Parathyroid adenoma (tissue), 2 donors: ENCODE results near the gene STOX2.

ENCODE experiments used
- H2AFZ ChIP-seq: fragments of 300-600 bp; sonication (generic); one replicate; pipeline ENCODE4 v1.7.0; 2017; ENCODE audit warnings: antibody characterized with exemption, mild to moderate bottlenecking
- H3K27ac ChIP-seq: fragments of 300-600 bp; sonication (generic); one replicate; pipeline ENCODE4 v1.7.0; 2017
- H3K27me3 ChIP-seq: fragments of 300-600 bp; sonication (generic); one replicate; pipeline ENCODE4 v1.7.0; 2017; ENCODE audit warnings: low read length; ENCODE audit not compliant: control insufficient read depth, insufficient read depth
- H3K36me3 ChIP-seq: fragments of 300-600 bp; sonication (generic); one replicate; pipeline ENCODE4 v1.7.0; 2017; ENCODE audit warnings: low read length; ENCODE audit not compliant: control insufficient read depth, insufficient read depth
- H3K4me1 ChIP-seq: fragments of 300-600 bp; sonication (generic); one replicate; pipeline ENCODE4 v1.7.0; 2017; ENCODE audit warnings: control low read depth
- H3K4me2 ChIP-seq: fragments of 300-600 bp; sonication (generic); one replicate; pipeline ENCODE4 v1.7.0; 2017; ENCODE audit warnings: low read length
- H3K4me3 ChIP-seq: fragments of 300-600 bp; sonication (generic); one replicate; pipeline ENCODE4 v1.7.0; 2017; ENCODE audit warnings: low read depth, low read length
- H3K79me2 ChIP-seq: fragments of 300-600 bp; sonication (generic); one replicate; pipeline ENCODE4 v1.7.0; 2017; ENCODE audit warnings: control low read depth
- H3K9ac ChIP-seq: fragments of 300-600 bp; sonication (generic); one replicate; pipeline ENCODE4 v1.7.0; 2017; ENCODE audit warnings: mild to moderate bottlenecking
- H3K9me3 ChIP-seq: fragments of 300-600 bp; sonication (generic); one replicate; pipeline ENCODE4 v1.7.0; 2017; ENCODE audit warnings: low read length; ENCODE audit not compliant: control insufficient read depth
- TF ChIP-seq, protein P1 (sequence below): fragments of 300-600 bp; sonication (generic); IDR thresholded peaks from one replicate; pipeline ENCODE4 v1.7.0; 2017; ENCODE audit warnings: antibody characterized with exemption, mild to moderate bottlenecking
- donor health status: primary hyperparathyroidism.

The STOX2 gene

DNA sequence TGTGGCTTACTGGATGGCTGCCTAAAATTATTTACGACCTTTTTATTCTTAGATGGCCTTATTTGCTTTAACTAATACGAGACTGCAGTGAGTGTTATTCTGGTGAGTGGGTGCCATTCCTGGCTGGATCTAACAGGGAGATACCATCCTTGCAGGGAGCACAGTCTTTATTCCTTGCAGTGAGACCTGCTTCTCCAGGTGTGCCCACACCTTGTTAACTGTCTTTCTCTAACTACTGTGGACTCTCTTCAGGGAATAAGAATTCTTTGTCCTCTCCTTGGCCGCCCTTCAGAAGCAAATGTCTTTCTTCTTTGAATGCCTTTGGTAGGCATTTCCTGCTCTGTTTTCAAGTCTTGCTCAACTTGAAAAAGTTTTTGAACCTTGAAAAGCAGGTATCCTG, 34.1 kb upstream of the STOX2 start:
- Histone ChIP-seq H3K27ac (no peak overlapping the region), H3K9ac (no peak overlapping the region), H3K9me3 (no peaks in the 10 kb centered on the region), H3K4me1 (no peaks in the 10 kb centered on the region), H2AFZ (no peak overlapping the region), H3K79me2 (no peaks in the 10 kb centered on the region), H3K27me3 (no peaks in the 10 kb centered on the region), H3K4me2 (no peak overlapping the region), H3K36me3 (no peaks in the 10 kb centered on the region), H3K4me3 (no peak overlapping the region)
- TF ChIP-seq, protein P1, sequence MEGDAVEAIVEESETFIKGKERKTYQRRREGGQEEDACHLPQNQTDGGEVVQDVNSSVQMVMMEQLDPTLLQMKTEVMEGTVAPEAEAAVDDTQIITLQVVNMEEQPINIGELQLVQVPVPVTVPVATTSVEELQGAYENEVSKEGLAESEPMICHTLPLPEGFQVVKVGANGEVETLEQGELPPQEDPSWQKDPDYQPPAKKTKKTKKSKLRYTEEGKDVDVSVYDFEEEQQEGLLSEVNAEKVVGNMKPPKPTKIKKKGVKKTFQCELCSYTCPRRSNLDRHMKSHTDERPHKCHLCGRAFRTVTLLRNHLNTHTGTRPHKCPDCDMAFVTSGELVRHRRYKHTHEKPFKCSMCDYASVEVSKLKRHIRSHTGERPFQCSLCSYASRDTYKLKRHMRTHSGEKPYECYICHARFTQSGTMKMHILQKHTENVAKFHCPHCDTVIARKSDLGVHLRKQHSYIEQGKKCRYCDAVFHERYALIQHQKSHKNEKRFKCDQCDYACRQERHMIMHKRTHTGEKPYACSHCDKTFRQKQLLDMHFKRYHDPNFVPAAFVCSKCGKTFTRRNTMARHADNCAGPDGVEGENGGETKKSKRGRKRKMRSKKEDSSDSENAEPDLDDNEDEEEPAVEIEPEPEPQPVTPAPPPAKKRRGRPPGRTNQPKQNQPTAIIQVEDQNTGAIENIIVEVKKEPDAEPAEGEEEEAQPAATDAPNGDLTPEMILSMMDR = no peak

DNA sequence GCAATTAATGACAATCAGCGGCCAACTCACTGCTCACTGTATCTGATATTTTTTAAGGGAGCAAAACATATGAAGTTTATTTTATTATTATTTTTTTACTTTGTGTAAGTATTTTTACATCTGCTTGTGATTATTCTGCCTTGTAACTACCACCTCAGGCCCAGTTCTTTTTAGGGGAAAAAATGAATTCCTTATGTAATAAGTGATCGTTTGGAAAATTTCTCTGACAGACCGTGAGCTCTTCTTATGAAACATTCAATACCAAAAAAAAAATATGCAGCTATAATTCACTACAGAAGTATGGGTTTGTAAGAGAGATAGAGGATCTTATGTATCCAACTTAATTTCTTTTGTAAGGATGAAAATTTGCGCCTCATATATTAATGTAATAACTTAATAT, 33.5 kb upstream of the STOX2 start:
- Histone ChIP-seq H3K4me1 (peaks cover under 1% of the 10 kb centered on the region), H3K4me3 (no peak overlapping the region)
- TF ChIP-seq, protein P1 = no peak

DNA sequence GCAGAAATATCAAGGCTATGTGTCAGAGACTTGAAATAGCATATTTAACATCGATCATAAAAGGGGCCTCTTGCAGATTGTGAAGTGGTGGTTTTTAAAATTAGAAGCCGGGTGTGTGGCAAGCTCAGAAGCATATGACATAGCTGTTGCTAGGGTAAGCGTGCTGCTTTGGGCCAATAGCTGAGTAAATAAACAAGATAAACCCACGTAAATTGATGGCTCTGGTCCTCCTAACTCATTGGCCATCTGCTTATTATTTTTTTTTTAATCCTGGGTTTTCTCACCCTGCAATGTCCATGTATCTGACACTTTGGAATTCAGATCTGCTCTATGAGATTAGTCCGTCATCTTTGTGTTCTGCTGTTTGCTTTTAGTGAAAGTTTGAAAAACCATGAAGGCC, 32.6 kb upstream of the STOX2 start:
- no peak overlapping the region for H3K4me3 ChIP-seq
- no peak overlapping the region for H3K27ac ChIP-seq
- H3K79me2 ChIP-seq = no peaks in the 10 kb centered on the region
- TF ChIP-seq, protein P1 = no peak
- H2AFZ ChIP-seq = no peak overlapping the region
- H3K4me2 ChIP-seq = no peak overlapping the region
- H3K4me1 ChIP-seq = peaks cover 4% of the 10 kb centered on the region
- no peak overlapping the region for H3K9ac ChIP-seq
- H3K36me3 ChIP-seq = no peaks in the 10 kb centered on the region
- H3K27me3 ChIP-seq = no peaks in the 10 kb centered on the region
- H3K9me3 ChIP-seq = no peaks in the 10 kb centered on the region

More for the DNA sequence above, 33.5 kb upstream of the STOX2 start:
- H3K27ac ChIP-seq = no peak overlapping the region
- H3K36me3 ChIP-seq = no peaks in the 10 kb centered on the region
- H2AFZ ChIP-seq = no peak overlapping the region
- no peaks in the 10 kb centered on the region for H3K27me3 ChIP-seq
- H3K9ac ChIP-seq = no peak overlapping the region
- H3K4me2 ChIP-seq = no peak overlapping the region
- no peaks in the 10 kb centered on the region for H3K79me2 ChIP-seq
- no peaks in the 10 kb centered on the region for H3K9me3 ChIP-seq

DNA sequence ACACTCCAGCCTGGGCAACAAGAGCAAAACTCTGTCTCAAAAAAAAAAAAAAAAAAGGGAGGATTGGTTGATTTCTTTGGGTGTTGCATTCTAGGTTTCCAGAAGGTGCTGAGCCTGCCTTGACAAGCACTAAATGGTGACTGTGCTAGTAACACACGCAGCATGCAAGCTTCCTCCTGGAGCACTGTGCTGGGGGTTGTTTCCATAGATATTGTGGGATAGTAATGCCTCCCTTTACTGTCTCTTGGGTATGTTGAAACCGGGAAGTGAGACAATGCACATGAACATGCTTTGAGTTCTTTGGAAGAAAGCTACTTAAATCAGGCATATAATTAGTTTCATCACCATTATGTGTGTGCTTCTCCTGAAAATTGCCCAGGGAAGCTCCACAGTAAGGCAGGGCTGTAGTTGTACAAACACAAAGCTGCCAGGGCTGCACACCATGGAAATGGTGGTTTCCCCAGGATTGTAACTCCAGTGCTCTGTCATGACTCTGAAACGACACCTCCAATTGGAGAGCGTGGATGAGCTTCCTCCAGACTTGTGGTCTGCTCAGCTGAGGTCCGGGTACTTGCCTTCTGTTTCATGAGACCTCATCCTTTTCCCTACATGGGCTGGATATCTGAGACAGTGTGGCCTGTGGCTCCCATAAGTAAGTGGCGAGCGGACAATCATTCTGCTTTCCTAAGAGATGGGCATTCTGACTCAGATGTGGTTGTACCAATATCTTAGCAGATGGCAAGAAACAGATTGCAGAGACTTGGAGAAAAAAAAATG, 31.5 kb upstream of the STOX2 start:
- no peak overlapping the region for H3K4me3 ChIP-seq
- peaks cover 4% of the 10 kb centered on the region for H3K4me1 ChIP-seq

More for the DNA sequence above, 31.5 kb upstream of the STOX2 start:
- Histone ChIP-seq H3K27me3 (no peaks in the 10 kb centered on the region), H3K4me2 (no peak overlapping the region), H3K79me2 (no peaks in the 10 kb centered on the region), H3K9me3 (no peaks in the 10 kb centered on the region), H2AFZ (no peak overlapping the region), H3K27ac (no peak overlapping the region), H3K9ac (no peak overlapping the region), H3K36me3 (no peaks in the 10 kb centered on the region)
- TF ChIP-seq, protein P1 = no peak
